ENCODE measurements around the gene CES3.

Gene CES3

GRCh38 chr16:66961065-66961744, at the start of gene CES3:
Gene CES3, plus strand, starts transcription at chr16:66961266. Its CDS starts 42 bp downstream, at chr16:66961308.
- DNase-seq, result peak; percentile 76

GRCh38 chr16:66911801-66912200, 49.3 kb upstream of the CES3 start:
- DNase-seq, result no peak

GRCh38 chr16:66913081-66913480, 48.0 kb upstream of the CES3 start:
- DNase-seq, result no peak

GRCh38 chr16:66913711-66914110, 47.4 kb upstream of the CES3 start:
- DNase-seq, result no peak

GRCh38 chr16:66914541-66914940, 46.5 kb upstream of the CES3 start:
- DNase-seq, result no peak

GRCh38 chr16:66915041-66915440, 46.0 kb upstream of the CES3 start:
- no peak for DNase-seq

- DNase-seq, result no peak
These were observed 44.5 kb upstream of the CES3 start for GRCh38 chr16:66916518-66916917.

- DNase-seq, result no peak
These were observed 43.3 kb upstream of the CES3 start for GRCh38 chr16:66917741-66918140.

GRCh38 chr16:66918355-66918754, 42.7 kb upstream of the CES3 start:
- DNase-seq, result no peak

GRCh38 chr16:66918803-66919568, 42.1 kb upstream of the CES3 start, which contains the start of gene CDH16:
Gene CDH16, minus strand, starts transcription at chr16:66918885. Its CDS starts 820 bp downstream, at chr16:66918065.
- no peak for DNase-seq

GRCh38 chr16:66919569-66920298, 41.3 kb upstream of the CES3 start:
- no peak for DNase-seq

GRCh38 chr16:66920299-66920590, 40.8 kb upstream of the CES3 start:
- DNase-seq, result no peak

GRCh38 chr16:66920924-66921680, 40.0 kb upstream of the CES3 start:
- no peak for DNase-seq

GRCh38 chr16:66921729-66922450, 39.2 kb upstream of the CES3 start:
- no peak for DNase-seq

GRCh38 chr16:66923247-66923731, 37.8 kb upstream of the CES3 start:
- no peak for DNase-seq

- DNase-seq, result no peak
These were observed 37.2 kb upstream of the CES3 start for GRCh38 chr16:66923866-66924265.

- peak; percentile 22 for DNase-seq
These were observed 36.3 kb upstream of the CES3 start for GRCh38 chr16:66924527-66925321.

- no peak for DNase-seq
These were observed 35.7 kb upstream of the CES3 start, which contains the start of gene RRAD for GRCh38 chr16:66925322-66925840. Gene RRAD, minus strand, starts transcription at chr16:66925535. Its CDS starts 356 bp downstream, at chr16:66925179.

- no peak for DNase-seq
These were observed 34.7 kb upstream of the CES3 start for GRCh38 chr16:66926171-66926947.

- DNase-seq, result no peak
These were observed 34.1 kb upstream of the CES3 start for GRCh38 chr16:66926961-66927436.
